GM19468 (cell line): ENCODE data around the gene ARHGEF39.

Source experiments
- ATAC-seq: cut with Tn5 transposase; IDR thresholded peaks from one replicate; pipeline ENCODE4 v1.9.1; 2021; ENCODE audit warnings: mild to moderate bottlenecking, moderate library complexity, moderate number of reproducible peaks; ENCODE audit not compliant: unreplicated experiment; ENCODE audit errors: extremely low read depth

The ARHGEF39 gene

GRCh38 chr9:35679091-35679490 is 14.1 kb upstream of the ARHGEF39 start:
- no peak for ATAC-seq

- no peak for ATAC-seq
Measured at GRCh38 chr9:35675732-35676392, 10.9 kb upstream of the ARHGEF39 start.

- no peak for ATAC-seq
Measured at GRCh38 chr9:35675204-35675603, 10.2 kb upstream of the ARHGEF39 start.

- no peak for ATAC-seq
Measured at GRCh38 chr9:35674025-35674361, 9.0 kb upstream of the ARHGEF39 start.

GRCh38 chr9:35673132-35674024 is 8.4 kb upstream of the ARHGEF39 start, which contains the start of gene CA9:
Gene CA9 (plus strand): TSS chr9:35673928. CDS start chr9:35673960, 32 bp downstream.
- no peak for ATAC-seq

- ATAC-seq, result no peak
Measured at GRCh38 chr9:35669331-35670145, 4.5 kb upstream of the ARHGEF39 start.

GRCh38 chr9:35667939-35668338 is 2.9 kb upstream of the ARHGEF39 start:
- ATAC-seq, result no peak

GRCh38 chr9:35666549-35666948 is 1.6 kb upstream of the ARHGEF39 start:
- no peak for ATAC-seq

GRCh38 chr9:35666045-35666444 is 1.1 kb upstream of the ARHGEF39 start:
- ATAC-seq, result no peak

- ATAC-seq, result no peak
Measured at GRCh38 chr9:35665471-35665818, 450 bp upstream of the ARHGEF39 start.

- no peak for ATAC-seq
Measured at GRCh38 chr9:35662437-35662836, 2.6 kb downstream of the ARHGEF39 start.

- ATAC-seq, result no peak
Measured at GRCh38 chr9:35661756-35662350, 3.1 kb downstream of the ARHGEF39 start.

GRCh38 chr9:35660966-35661415 is 4.0 kb downstream of the ARHGEF39 start:
- ATAC-seq, result no peak

GRCh38 chr9:35659340-35659739 is 5.7 kb downstream of the ARHGEF39 start:
- ATAC-seq, result no peak

GRCh38 chr9:35658968-35659220 is 6.1 kb downstream of the ARHGEF39 start:
- ATAC-seq, result no peak

GRCh38 chr9:35658137-35658967 is 6.6 kb downstream of the ARHGEF39 start, which contains the start of gene CCDC107:
Gene CCDC107 (plus strand): TSS chr9:35658292. CDS start chr9:35658380, 88 bp downstream.
- peak; percentile 61 for ATAC-seq

GRCh38 chr9:35657546-35658136 is 7.4 kb downstream of the ARHGEF39 start, which contains the start of gene RMRP:
Gene RMRP (minus strand): TSS chr9:35658019.
- ATAC-seq, result peak; percentile 71

GRCh38 chr9:35656831-35657545 is 8.0 kb downstream of the ARHGEF39 start:
- ATAC-seq, result no peak

GRCh38 chr9:35656348-35656747 is 8.6 kb downstream of the ARHGEF39 start:
- ATAC-seq, result no peak
